ENCODE measurements around the gene ZCWPW2.

DNA sequence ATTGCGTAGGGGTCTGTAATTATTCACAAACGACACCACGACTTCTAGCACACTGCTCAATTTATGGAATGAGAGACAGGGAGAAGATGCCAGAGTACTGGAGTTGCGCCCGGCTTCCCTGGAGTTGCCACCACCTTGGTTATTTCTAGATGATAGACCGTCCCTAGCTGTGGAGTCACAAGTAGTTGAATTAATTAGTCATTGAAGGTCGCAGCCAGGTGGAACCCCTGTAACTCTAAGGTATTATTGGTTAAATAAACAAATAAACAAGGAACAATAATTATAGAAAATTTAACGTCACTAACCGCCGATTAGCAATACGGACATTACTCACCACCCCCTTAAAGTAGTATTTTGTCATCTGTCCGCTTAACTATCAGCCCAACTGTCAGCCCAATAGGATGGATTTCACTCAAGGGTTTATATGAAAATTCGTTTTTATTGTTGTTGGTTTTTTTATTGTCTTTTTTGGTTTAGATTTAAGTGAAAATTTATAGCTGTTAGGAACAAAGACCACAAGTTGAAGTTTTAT, 1.0 kb downstream of the ZCWPW2 start:
- TF ChIP-seq, protein P1, sequence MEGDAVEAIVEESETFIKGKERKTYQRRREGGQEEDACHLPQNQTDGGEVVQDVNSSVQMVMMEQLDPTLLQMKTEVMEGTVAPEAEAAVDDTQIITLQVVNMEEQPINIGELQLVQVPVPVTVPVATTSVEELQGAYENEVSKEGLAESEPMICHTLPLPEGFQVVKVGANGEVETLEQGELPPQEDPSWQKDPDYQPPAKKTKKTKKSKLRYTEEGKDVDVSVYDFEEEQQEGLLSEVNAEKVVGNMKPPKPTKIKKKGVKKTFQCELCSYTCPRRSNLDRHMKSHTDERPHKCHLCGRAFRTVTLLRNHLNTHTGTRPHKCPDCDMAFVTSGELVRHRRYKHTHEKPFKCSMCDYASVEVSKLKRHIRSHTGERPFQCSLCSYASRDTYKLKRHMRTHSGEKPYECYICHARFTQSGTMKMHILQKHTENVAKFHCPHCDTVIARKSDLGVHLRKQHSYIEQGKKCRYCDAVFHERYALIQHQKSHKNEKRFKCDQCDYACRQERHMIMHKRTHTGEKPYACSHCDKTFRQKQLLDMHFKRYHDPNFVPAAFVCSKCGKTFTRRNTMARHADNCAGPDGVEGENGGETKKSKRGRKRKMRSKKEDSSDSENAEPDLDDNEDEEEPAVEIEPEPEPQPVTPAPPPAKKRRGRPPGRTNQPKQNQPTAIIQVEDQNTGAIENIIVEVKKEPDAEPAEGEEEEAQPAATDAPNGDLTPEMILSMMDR (IDR thresholded peaks at IDR 0.05 in 4 of 5, conservative IDR thresholded peaks at IDR 0.05 in 1 of 5): peak in 2 of 5 experiments; percentile 9 to 11
- TF ChIP-seq POLR2A (IDR thresholded peaks at IDR 0.05): no peak
